Lower lobe of right lung (tissue), 2 donors: ENCODE results near the gene KRTAP10-10. TPM values are rescaled to one million over a fixed set of nuclear protein-coding genes. Genes with fewer than 3 reads are reported as not detected.
"Not testable (repeated sequence)": the region's sequence is repeated elsewhere in the genome, so short reads cannot be mapped to it uniquely, and the experiment has no call there.

ENCODE experiments used
- ATAC-seq, 2 donors: fragments of 200-7000 bp; cut with Tn5 transposase; one replicate each; pipeline ENCODE4 v1.9.1; 2020 to 2022; ENCODE audit warnings: mild to moderate bottlenecking in 2 of 2, moderate library complexity in 2 of 2
- DNase-seq: peaks from one replicate; pipeline ENCODE4 v3.0.0-alpha.2; 2020
- H3K27ac ChIP-seq: fragments of 200-600 bp; one replicate; pipeline ENCODE4 v1.8.0; 2022
- H3K27me3 ChIP-seq: fragments of 200-600 bp; one replicate; pipeline ENCODE4 v1.8.0; 2022; ENCODE audit warnings: low read depth
- H3K36me3 ChIP-seq: fragments of 200-600 bp; one replicate; pipeline ENCODE4 v1.8.0; 2022; ENCODE audit warnings: mild to moderate bottlenecking
- H3K4me1 ChIP-seq: fragments of 200-600 bp; one replicate; pipeline ENCODE4 v1.8.0; 2022
- H3K4me3 ChIP-seq: fragments of 200-600 bp; one replicate; pipeline ENCODE4 v1.8.0; 2022; ENCODE audit warnings: mild to moderate bottlenecking
- H3K9me3 ChIP-seq: fragments of 200-600 bp; one replicate; pipeline ENCODE4 v1.8.0; 2022
- CTCF ChIP-seq: fragments of 200-600 bp; IDR thresholded peaks from one replicate; pipeline ENCODE4 v1.8.0; 2022; ENCODE audit warnings: antibody characterized with exemption, mild to moderate bottlenecking
- intact Hi-C: fragments of 100-400 bp; cut with DNase I; formaldehyde crosslinking; loops from one replicate; pipeline ENCODE4 v1.11.0; 2022
- total RNA-seq: library from RNA; stranded (reverse); fragmentation: NEBNext Ultra II Directional; extraction: Animal tissue kit (Norgen Biotek cat#: 25700); gene quantifications from one replicate; pipeline ENCODE4 v1.2.1, GENCODE V29; 2021
- donor health status: DM: no; HTN: yes; CAD: no; lungs with severe emphysema.

KRTAP10-10 gene
- total RNA-seq, 1 donor from 2014 or later, result not detected

GRCh38 chr21:44630440-44630839 is 6.7 kb upstream of the KRTAP10-10 start:
- DNase-seq (no peak), ATAC-seq (no peak)
- no peak overlapping the region for H3K27ac ChIP-seq
- peaks cover 20% of the 10 kb centered on the region for H3K27me3 ChIP-seq
- no peak for TF ChIP-seq CTCF
- H3K9me3 ChIP-seq, result peaks cover 14% of the 10 kb centered on the region
- intact Hi-C loops, result no loop called here
- no peaks in the 10 kb centered on the region for H3K36me3 ChIP-seq
- H3K4me1 ChIP-seq, result no peaks in the 10 kb centered on the region
- H3K4me3 ChIP-seq, result no peak overlapping the region

GRCh38 chr21:44632067-44632466 is 5.1 kb upstream of the KRTAP10-10 start:
- no peak for DNase-seq
- no peak for ATAC-seq
- Histone ChIP-seq H3K36me3 (no peaks in the 10 kb centered on the region), H3K27me3 (peaks cover 11% of the 10 kb centered on the region), H3K4me1 (no peaks in the 10 kb centered on the region), H3K4me3 (no peak overlapping the region), H3K9me3 (peaks cover 14% of the 10 kb centered on the region), H3K27ac (no peak overlapping the region)
- no peak for TF ChIP-seq CTCF
- intact Hi-C loops, result no loop called here

DNA sequence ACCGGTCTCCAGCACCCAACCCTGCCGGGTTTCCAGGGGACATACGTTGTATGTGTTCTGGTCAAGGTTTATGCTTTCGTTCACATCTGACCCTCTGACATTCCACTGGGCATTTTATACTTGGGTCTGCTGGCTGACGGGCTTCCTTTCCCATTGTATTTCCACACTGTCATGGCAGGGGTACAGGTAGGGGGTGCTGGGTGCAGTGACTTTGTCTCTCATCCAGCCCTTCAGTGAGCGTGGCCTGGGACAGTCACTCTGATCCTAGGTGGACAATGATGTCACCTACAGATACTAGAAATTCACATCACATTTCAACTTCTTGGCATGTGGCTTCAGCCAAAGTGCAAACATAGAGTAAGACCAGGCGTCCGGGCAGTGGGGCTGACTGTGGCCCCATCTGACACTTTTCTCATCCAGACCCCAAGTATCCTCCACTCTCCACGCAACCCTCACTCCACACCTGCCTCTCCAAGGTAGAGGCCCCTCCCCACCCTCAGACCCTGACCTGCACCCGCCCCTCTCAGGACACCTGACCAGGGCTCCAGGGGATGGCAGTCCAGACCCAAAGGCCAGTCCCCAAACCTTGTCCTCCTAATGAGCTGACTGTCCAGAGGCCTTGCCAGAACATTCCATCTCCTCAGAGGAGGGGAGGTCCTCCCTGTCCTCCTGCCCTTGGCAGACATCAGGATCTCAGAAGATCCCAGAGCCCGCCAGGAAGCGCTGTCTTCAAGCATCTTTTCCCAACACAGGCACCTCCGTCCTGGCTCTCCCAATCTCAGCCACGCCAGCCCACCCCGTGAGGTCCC is 743 bp upstream of the KRTAP10-10 start:
- Histone ChIP-seq H3K27me3 (peaks cover 15% of the 10 kb centered on the region), H3K36me3 (no peaks in the 10 kb centered on the region), H3K27ac (no peak overlapping the region), H3K4me1 (no peaks in the 10 kb centered on the region), H3K4me3 (no peak overlapping the region), H3K9me3 (peaks cover 11% of the 10 kb centered on the region)
- TF ChIP-seq CTCF, result no peak
- intact Hi-C loops, result no loop called here
- peak in 1 of 2 donors; percentile 31 for ATAC-seq
- no peak for DNase-seq

DNA sequence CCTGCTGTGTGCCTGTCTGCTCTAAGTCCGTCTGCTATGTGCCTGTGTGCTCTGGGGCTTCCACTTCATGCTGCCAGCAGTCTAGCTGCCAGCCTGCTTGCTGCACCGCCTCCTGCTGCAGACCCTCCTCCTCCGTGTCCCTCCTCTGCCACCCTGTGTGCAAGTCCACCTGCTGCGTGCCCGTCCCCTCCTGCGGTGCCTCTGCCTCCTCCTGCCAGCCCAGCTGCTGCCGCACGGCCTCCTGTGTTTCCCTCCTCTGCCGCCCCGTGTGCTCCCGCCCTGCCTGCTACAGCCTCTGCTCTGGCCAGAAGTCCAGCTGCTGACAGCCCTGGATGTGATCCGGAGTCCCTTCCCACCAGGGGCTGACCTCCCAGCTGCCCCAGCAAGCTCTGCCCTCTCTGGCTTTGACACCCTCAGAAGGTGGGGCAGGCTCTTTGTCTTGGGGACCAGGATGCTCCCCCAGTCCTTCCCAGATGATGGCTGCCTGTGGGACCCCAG is 744 bp downstream of the KRTAP10-10 start:
- H3K9me3 ChIP-seq, intact Hi-C loops, H3K27ac ChIP-seq, ATAC-seq, H3K4me1 ChIP-seq, DNase-seq, H3K4me3 ChIP-seq, H3K36me3 ChIP-seq: not testable (repeated sequence)
- peaks cover 15% of the 10 kb centered on the region for H3K27me3 ChIP-seq

- DNase-seq, H3K27ac ChIP-seq, H3K9me3 ChIP-seq, H3K4me3 ChIP-seq, H3K4me1 ChIP-seq, H3K36me3 ChIP-seq, ATAC-seq, intact Hi-C loops: not testable (repeated sequence)
- H3K27me3 ChIP-seq, result peaks cover 15% of the 10 kb centered on the region
These were observed 1.6 kb downstream of the KRTAP10-10 start for GRCh38 chr21:44638506-44639330.

GRCh38 chr21:44639331-44639655 is 2.1 kb downstream of the KRTAP10-10 start:
- Histone ChIP-seq H3K9me3 (no peaks in the 10 kb centered on the region), H3K4me3 (no peak overlapping the region), H3K27me3 (peaks cover 15% of the 10 kb centered on the region), H3K27ac (no peak overlapping the region), H3K36me3 (no peaks in the 10 kb centered on the region), H3K4me1 (no peaks in the 10 kb centered on the region)
- ATAC-seq (no peak), DNase-seq (no peak)
- no peak for TF ChIP-seq CTCF
- intact Hi-C loops, result no loop called here
